ENCODE results near the gene KCNQ4.

GRCh38 chr1:40825996-40826395, 42.4 kb downstream of the KCNQ4 start:
- TF ChIP-seq CEBPB (IDR thresholded peaks at IDR 0.05) (no peak), POLR2A (IDR thresholded peaks at IDR 0.05; ENCODE audit: low read length) (no peak), REST (IDR thresholded peaks at IDR 0.05) (no peak), HDAC2 (IDR thresholded peaks at IDR 0.05) (no peak)
- TF ChIP-seq, protein P1, sequence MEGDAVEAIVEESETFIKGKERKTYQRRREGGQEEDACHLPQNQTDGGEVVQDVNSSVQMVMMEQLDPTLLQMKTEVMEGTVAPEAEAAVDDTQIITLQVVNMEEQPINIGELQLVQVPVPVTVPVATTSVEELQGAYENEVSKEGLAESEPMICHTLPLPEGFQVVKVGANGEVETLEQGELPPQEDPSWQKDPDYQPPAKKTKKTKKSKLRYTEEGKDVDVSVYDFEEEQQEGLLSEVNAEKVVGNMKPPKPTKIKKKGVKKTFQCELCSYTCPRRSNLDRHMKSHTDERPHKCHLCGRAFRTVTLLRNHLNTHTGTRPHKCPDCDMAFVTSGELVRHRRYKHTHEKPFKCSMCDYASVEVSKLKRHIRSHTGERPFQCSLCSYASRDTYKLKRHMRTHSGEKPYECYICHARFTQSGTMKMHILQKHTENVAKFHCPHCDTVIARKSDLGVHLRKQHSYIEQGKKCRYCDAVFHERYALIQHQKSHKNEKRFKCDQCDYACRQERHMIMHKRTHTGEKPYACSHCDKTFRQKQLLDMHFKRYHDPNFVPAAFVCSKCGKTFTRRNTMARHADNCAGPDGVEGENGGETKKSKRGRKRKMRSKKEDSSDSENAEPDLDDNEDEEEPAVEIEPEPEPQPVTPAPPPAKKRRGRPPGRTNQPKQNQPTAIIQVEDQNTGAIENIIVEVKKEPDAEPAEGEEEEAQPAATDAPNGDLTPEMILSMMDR (IDR thresholded peaks at IDR 0.05): no peak
